GM21717 (cell line): Measurements from ENCODE around the gene IL3RA.
"Not testable (repeated sequence)": the region's sequence is repeated elsewhere in the genome, so short reads cannot be mapped to it uniquely, and the experiment has no call there.

Experiments
- ATAC-seq: cut with Tn5 transposase; IDR thresholded peaks from one replicate; pipeline ENCODE4 v1.9.1; 2021; ENCODE audit warnings: mild to moderate bottlenecking, moderate library complexity; ENCODE audit not compliant: unreplicated experiment

The IL3RA gene

GRCh38 chrX:1336331-1336943 is at the start of gene IL3RA:
IL3RA (plus strand) TSS chrX:1336785; CDS start chrX:1341766, 4,981 bp downstream.
- peak; percentile 56 for ATAC-seq

- no peak for ATAC-seq
Measured at GRCh38 chrX:1289535-1289934, 47.0 kb upstream of the IL3RA start.

GRCh38 chrX:1291110-1291740 is 45.4 kb upstream of the IL3RA start:
- no peak for ATAC-seq

DNA sequence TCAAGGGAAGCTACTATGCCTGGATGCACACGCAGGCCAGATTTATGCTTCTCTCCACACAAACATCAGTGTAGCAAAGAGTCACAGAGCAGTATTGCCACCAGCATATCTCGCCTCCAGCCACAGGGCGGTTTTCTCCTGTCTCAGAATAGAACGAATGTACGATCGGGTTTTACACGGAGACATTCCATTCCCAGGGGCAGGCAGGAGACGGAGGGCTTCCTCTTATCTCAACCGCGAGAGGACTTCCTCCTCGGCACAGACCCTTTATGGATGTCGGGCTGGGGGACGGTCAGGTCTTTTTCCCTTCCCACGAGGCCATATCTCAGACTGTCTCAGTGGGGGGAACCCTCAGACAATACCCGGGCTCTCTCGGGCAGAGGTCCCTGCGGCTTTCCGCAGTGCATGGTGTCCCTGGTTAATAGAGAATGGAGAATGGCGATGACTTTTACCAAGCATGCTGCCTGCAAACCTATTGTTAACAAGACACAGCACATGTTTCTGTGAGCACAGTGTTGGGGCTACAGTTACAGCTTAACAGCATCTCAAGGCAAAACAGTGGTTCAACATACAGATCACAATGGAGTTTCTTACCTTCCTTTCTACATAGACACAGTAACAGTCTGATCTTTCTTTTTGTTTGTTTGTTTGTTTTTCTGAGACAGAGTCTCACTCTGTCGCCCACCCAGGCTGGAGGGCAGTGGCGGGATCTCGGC is 43.9 kb upstream of the IL3RA start:
- no peak for ATAC-seq

DNA sequence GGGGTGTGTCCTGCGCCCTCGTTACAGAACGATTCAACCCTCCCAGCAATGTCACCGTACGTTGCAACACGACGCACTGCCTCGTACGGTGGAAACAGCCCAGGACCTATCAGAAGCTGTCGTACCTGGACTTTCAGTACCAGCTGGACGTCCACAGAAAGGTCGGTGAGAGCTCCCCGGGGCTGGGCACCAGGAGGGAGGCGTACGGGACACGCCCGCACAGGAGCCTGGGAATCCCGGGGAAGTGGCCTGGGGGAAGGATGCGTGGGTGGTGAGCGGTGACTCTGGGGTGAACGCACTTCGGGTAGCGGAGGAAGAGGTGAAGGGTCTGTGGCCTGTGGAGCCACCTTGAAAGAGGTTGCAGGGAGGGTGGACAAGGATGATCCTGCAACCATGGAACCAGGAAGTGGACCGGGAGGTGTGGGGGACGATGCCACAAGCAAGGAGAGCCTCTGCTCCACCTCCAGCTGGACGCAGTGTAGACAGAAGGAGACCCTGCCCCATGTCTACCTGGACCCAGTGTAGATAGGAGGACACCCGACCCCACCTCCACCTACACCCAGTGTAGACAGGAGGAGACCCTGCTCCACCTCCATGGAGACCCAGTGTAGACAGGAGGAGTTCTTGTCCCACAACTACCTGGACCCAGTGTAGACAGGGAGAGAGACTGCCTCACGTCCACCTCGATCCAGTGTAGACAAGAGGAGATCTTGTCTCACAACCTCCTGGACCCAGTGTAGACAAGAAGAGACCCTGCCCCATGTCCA is 42.1 kb upstream of the IL3RA start:
- no peak for ATAC-seq

- ATAC-seq: no peak
Measured at GRCh38 chrX:1295550-1295949, 41.0 kb upstream of the IL3RA start.

DNA sequence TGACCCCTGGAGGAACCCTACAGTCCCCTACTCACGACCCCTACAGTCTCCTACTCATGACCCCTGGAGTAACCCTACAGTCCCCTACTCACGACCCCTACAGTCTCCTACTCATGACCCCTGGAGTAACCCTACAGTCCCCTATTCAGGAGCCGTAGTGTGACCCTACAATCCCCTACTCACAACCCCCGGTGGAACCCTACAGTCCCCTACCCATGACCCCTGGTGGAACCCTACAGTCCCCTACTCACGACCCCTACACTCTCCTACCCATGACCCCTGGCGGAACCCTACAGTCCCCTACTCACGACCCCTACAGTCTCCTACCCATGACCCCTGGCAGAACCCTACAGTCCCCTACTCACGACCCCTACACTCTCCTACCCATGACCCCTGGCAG is 39.0 kb upstream of the IL3RA start:
- ATAC-seq: not testable (repeated sequence)

DNA sequence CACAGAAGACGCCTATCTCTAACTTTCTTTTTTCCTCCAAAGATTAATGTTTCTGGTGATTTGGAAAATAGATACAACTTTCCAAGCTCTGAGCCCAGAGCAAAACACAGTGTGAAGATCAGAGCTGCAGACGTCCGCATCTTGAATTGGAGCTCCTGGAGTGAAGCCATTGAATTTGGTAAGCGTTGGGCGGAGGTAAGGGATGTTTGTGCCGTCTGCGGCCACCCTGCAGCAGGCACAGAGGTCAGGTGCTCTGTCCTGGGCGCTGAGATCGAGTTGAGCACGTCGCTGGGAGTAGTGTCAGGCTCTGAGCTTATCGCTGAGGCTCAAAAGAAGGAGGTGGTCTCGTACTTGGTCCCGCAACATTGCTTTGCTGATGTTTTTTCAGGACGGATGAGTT is 36.1 kb upstream of the IL3RA start:
- no peak for ATAC-seq

GRCh38 chrX:1305411-1305810 is 31.2 kb upstream of the IL3RA start:
- ATAC-seq: no peak

DNA sequence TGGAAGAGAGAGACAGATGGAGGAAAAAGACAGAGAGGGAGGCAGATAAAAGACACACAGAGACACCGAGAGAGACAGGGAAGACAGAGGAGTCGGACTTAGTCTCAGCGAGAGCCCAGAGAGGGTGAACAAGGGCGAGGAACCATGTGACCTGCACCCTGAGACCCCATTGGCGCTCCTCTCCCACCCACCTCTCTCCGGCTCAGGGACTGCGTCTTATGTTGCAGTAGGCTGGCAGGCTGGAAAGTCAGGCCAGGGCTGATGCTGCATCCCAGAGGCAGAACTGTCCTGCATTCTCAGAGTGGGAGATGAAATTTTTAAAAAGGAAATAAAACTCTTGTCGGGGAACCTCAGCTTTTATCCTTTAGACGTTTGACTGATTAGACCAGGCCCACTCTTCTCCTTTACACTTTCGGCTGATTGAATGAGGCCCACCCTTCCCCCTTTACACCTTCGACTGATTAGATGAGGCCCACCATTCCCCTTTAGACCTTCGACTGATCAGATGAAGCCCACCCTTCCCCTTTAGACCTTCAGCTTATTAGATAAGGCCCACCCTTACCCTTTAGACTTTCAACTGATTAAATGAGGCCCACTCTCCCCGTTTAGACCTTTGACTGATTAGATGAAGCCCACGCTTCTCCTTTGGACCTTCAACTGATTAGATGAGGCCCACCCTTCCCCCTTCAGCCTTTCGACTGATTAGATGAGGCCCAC is 29.5 kb upstream of the IL3RA start:
- no peak for ATAC-seq

DNA sequence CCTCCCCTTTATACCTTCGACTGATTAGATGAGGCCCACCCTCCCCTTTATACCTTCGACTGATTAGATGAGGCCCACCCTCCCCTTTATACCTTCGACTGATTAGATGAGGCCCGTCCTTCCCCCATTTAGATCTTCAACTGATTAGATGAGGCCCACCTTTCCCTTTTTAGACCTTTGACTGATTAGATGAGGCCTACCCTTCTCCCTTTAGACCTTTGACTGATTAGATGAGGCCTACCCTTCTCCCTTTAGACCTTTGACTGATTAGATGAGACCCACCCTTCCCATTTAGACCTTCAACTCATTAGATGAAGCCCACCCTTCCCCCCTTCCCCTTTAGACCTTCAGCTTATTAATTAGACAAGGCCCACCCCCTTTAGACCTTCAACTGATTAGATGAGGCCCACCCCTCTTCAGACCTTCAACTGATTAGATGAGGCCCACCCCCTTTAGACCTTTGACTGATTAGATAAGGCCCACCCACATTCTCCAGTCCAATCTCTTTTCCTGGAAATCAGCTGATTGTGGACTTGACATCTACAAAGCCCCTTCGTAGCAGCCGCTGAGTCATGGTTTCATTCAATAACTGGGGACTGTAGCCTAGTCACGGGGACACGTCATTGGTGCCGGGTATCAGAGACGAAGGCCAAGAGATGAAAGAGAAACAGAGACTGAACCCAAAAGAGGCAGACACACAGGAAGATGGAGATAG is 28.8 kb upstream of the IL3RA start:
- no peak for ATAC-seq

GRCh38 chrX:1308476-1308875 is 28.1 kb upstream of the IL3RA start:
- no peak for ATAC-seq

- ATAC-seq: not testable (repeated sequence)
Measured at GRCh38 chrX:1308917-1309316, 27.7 kb upstream of the IL3RA start.

GRCh38 chrX:1313788-1314187 is 22.8 kb upstream of the IL3RA start:
- no peak for ATAC-seq

- ATAC-seq: no peak
Measured at GRCh38 chrX:1316527-1316926, 20.1 kb upstream of the IL3RA start.

- no peak for ATAC-seq
Measured at GRCh38 chrX:1321674-1322073, 14.9 kb upstream of the IL3RA start.

- no peak for ATAC-seq
Measured at GRCh38 chrX:1322393-1322792, 14.2 kb upstream of the IL3RA start.

- ATAC-seq: no peak
Measured at GRCh38 chrX:1323315-1323714, 13.3 kb upstream of the IL3RA start.

DNA sequence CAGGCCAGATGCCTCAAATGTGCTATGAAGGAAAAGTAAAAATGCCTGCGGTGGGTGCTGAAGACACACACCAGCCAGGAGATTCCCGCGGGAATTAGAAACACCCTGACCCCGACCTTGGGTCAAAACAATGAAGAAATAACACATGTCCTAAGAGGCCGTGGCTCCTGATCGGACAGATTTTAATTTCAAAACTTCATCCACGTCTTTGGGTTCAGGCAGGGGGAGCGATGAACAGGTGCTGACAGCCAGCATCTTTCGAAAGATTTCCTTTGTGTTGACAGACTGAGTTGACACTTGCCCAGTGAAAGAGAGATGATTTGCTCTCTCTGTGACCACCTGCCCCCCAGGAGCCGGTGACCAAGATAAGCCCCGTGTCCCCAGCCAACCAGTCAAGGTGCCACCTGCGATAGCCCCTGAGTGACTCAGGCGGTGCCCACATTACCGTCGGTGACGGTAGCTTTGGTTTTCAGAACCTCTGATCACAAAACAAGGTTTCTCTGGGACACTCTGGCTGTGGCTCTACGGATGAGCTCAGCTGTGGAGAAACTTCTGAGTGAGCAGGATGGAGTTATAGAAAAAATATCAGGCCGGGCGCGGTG is 11.0 kb upstream of the IL3RA start:
- ATAC-seq: no peak
